GM10847 (cell line): ENCODE results near the gene ADNP2.

Source experiments
- POLR2A ChIP-seq: IDR thresholded peaks from 2 replicates; pipeline ENCODE4 v1.6.1; 2011; ENCODE audit not compliant: insufficient read length; ENCODE audit errors: extremely low read depth

ADNP2 gene

DNA sequence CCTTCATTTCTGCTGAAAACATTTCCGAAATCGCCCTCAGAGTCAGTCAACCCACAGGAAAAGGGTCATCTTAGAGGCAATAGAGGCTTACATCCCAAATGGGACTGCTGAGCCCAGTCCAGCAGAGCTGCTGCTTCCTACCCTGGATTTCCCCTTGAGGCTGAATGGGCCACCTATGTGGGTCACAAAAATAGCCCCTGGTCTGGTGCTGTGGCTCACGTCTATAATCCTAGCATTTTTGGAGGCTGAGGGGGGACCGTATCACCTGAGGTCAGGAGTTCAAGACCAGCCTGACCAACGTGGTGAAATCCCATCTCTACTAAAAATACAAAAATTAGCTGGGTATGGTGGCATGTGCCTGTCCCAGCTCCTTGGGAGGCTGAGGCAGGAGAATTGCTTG lies 49.3 kb downstream of the ADNP2 start:
- TF ChIP-seq POLR2A, result no peak

DNA sequence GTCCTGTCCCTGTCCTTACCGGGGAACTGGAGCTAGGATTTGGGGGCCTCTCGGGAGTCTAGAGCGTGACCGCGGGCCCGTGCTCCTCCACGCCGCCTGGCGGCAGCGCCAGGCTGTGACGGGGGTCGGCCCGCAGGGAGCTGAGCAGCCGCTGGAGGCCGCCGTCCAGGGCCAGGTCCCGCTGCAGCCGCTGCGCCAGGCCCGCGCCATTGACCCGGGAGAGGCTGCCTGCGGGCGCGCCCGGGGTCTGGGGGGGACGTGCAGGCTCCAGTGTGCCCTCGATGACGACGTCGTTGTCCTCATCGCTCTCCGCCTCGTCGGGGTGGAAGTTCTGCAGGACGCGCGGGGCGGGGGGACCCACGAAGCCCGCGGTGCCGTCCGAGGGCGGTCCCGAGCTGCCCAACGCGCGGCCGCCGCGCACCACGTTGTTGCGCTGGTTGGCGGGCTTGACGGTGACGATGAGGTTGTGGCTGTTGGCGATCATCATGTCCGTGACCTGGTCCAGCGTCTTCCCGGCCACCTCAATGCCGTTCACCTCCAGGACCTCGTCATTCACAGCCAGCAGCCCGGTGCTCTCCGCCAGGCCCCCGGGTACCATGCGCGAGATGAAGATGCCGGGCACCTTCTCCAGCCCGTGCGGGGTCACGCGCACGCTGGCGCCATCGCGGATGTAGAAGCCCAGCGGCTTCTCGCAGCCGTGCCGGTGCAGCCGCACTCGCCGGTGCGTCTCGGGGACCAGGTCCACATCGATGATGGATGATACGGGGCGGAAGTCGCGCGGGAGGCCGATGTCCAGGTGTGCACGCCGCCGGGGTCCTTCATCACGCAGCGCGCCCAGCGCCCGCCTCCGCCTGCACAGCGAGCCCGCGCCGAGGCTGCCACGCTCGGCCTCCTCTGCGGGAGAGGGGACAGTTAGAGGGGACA lies 50.9 kb downstream of the ADNP2 start:
- TF ChIP-seq POLR2A, result no peak

DNA sequence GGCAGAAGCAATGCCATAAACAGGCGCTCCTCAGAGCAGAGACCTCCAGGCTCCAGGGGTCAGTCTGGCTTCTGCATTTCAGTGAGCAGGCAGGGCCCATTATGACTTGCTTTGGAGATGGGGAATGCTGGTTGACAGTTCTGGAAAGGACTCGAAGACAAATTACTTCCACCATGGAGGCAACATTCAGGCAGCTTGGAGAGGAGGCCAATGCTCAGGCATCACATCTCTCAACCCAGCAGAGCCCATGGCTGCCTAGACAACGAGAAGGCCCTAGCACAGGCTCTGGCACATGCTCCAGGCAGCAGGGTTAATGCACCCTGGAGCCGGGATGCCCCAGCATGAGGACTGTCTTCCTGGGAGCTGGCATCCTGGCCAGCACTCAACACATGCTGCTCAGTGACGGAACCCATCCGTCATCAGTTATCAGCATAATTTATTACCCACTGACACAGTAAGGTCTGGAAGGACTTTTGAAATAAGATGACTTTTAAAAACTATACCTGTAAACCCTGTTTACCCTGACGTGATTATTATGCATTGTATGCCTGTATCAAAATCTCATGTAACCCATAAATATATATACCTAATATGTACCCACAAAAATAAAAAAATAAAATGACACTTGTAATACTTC lies 52.8 kb downstream of the ADNP2 start:
- no peak for TF ChIP-seq POLR2A

DNA sequence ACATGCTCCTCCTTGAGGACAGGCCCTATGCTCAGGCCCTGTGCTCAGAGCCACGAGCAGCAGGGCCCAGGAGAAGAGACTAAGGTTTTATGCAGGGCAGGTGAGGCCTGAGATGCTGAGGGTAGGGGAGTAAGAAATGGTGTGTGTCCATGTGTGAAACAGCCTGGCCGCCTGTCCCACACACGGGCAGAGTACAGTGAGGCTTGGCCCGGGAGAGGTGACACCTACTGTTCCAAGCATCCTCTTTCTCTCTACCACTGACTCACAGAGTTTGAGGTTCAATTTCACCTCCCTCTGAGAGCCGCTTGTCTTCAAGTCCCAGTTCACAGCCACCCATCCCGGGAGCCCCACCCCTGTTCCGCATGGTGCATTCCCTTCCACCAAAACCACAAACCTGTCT lies 54.1 kb downstream of the ADNP2 start:
- TF ChIP-seq POLR2A, result no peak

DNA sequence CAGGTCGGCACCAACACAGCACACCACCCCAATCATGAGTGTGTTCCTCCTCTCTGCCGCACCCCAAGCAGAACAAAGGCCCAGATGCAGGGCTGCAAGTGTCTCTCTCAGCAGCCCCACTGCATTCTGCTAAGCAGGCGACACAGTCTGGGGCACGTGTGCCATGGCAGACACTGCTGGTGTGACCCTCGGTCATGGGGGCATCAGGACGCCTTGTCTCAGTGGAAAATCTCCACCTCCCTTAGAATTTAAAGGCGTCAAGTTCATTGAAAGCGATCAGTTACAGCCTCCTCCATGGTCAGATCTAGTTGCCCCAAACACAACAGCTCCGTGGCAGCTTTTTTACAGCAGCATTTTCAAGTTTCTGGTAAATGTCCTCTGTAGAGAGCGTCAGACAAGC lies 57.2 kb downstream of the ADNP2 start:
- TF ChIP-seq POLR2A, result no peak

DNA sequence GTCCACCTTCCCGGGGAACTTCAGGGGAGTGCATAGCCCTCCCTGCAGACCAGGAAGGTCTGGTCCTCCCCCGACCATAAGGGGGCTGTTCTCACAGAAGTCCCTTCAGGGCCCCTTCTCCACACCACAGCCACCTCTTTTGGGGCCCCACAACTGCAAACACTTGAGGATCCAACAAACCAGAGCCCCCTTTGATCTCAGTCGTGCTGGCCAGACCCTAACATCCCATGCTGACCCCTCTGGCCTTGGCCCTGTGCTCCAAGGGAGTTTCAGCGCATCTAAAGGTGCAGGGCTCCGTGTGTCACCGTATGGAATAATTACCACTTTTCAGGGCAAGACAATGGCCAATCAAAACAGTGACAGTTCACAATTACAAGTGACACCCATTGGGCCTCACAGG lies 57.7 kb downstream of the ADNP2 start:
- no peak for TF ChIP-seq POLR2A

DNA sequence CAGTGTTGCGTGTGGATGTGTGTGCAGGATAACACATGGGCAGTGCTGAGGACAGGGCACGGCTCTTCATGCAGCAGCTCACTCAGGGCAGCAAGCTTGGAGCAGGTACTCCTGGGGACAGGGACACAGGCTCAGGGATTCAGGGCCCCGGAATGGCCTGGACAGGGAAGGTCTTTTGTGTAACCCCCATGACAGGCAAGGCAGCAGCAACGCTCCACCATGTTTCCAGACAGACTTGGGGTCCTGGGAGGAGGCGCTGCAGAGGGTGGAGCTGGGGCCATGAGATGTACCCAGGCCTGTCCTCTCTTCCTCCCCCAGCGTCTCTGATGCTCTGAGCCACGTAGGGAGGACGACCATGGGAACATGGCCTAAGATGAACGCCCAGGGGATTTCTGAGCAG lies 58.3 kb downstream of the ADNP2 start:
- no peak for TF ChIP-seq POLR2A

DNA sequence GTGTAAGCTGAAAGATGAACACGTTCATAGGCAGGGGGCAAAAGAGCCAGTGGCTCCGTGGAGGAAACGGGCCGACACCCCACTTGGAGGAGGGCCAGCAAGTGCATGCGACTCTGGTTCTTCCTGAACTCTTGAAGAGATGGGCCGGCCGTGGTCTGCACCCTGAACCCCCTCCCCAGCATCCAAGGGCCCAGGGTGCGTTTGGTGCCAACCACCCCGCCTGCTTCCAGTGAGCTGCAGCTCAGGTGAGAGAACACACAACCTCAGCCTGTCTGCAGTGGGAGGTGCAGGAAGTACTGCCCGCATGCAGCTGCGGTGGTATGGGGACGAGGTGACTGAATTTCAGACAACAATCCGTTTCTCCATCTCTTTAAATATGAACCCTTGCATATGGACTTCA lies 58.9 kb downstream of the ADNP2 start:
- TF ChIP-seq POLR2A, result no peak

DNA sequence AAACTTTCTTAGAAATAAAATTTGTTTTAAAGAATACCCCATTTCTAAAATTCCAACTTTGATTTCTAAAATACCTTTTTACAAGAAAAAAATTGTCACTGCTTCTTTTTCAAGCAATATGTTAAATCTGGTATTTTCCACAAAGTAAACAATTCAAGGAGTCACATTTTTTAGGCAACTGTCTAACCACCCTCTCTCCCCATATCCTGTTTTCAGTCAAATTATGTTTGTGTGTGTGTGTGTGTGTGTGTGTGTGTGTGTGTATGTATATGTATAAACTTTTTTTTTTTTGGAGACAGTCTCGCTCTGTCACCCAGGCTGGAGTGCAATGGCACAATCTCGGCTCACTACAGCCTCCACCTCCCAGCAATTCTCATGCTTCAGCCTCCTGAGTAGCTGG lies 59.3 kb downstream of the ADNP2 start:
- no peak for TF ChIP-seq POLR2A

DNA sequence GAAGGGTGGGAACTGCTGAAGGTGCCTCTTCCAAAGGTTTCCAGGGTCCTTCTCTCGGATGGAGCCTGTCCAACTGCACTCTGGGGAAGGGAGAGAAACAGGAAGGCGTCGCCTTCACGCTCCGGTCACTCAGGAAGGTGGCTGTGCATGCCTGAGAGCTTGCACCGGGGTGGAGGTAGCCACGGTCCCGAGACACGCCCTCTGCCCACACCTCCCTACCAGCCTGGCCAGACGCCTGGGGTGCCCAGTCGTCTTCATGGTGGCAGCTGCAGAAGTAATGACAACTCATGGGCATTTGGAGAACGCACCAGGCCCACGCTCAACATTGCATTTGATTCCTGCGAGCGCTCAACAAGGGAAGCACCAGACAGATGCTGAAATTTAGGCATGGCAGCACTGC lies 59.9 kb downstream of the ADNP2 start:
- no peak for TF ChIP-seq POLR2A

DNA sequence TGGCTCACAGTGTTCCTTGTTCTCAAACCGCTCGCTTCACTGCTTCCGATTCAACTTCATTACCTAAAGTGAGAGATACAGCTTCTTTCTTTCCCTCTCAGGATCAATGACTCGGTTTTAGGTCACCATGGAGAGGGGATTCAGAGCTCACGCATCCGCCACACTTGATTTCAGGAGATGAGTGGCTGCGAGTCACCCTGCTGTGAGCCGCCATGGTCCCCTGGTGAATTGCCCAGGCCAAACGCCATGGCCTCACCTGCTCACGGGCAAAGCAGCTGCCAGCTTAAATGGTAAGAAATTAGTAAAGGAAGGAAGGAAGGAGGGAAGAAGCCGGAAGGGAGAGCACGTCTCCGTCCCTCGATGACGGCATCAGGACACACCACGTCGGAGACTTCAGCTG lies 60.5 kb downstream of the ADNP2 start:
- no peak for TF ChIP-seq POLR2A

DNA sequence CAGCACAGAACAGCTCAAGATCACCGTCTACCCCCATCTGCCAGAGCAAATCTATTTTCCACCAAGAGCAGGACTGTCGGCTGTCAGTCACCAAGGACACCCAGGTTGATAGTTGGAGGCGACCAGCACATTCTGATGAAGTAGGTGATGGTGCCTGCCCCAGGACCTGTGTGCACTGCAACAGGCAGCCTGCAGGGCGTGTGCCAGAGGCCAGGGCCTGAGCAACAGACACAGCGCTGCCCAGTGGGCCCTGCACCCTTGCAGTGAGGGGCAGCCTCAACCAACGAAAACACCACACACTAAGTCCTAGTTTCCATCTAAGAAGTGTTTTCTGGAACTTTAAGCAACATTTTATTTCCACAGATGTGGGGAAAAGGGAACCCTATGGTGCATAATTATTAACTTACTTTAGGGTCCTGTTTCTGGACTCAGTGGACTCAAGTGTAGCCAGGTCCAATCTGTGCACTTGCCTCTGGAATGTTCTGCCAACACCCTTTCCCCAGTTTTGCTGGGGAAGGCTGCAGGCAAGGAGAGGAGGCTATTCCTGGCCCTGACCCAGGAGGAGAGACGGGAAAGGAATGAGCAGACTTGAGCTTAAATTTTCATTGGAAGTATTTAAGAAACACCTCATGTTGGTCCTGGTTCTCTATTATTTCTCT lies 61.5 kb downstream of the ADNP2 start:
- TF ChIP-seq POLR2A, result no peak

DNA sequence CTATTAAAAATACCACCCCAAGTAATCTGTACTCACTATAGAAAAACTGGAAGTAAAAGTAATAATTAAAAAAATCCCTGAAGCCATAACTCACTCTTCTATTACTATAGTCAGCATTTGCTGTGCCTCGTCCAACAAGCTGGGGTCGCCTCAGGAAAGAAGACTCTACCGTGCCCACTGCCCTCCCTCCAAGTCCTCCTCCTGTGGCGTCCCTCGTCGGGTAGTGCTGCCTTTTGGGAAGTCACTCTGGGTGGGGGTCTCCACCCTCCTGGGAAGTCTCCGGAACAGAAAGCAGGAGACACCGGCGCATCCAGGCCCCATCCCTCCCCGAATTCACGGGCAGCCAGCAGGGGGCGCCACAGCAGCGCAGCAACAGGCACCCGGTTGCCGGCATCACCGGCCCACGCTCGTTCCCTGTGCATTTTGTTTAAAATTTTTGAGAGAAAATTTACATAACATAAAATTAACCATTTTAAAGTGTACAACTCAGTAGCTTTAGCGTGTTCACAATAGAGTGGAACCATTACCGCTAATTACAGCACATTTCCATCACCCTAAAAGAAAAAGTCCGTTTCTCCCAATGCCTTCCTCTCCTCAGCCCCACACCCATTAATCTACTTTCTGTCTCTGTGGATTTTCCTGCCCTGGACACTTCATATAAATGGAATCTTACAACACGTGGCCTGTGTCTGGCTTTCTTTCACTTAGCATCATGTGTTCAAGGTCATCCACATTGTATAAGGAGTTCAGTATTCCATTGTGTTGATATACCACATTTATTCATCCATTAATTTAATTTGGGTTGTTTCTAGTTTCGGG lies 62.2 kb downstream of the ADNP2 start:
- no peak for TF ChIP-seq POLR2A

DNA sequence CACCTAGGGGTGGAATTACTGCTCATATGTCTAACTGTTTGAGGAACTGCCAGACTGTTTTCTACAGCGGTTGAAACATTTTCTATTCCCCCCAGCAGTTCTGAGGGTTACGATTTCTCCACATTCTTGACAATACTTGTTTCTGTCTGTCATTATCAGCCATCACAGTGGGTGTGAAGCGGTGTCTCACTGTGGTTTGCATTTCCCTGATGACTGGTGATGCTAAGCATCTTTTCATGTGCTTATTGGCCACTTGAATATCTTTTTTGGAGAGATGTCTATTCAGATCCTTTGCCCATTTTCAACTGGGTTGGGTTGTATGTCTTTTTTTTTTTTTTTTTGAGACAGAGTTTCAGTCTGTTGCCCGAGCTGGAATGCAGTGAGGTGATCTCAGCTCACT lies 63.0 kb downstream of the ADNP2 start:
- no peak for TF ChIP-seq POLR2A

DNA sequence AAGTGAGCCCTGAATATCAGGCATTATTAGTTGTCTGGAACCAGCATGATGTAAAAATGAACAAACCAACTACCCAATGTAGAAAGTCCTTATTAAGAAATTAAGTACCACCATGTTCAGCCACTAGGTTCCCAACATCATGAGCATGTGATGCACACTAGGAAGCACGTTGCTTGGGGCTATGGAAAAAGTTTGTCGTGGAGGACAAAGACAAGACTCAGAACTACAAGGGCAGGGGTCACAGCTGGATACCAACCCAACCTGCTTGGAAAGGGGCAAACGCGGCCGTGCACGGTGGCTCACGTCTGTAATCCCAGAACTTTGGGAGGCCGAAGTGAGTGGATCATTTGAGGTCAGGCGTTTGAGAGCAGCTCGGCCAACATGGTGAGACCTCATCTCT lies 64.0 kb downstream of the ADNP2 start:
- no peak for TF ChIP-seq POLR2A
